Measurements from ENCODE around the gene GPC5. TPM values are rescaled to one million over a fixed set of nuclear protein-coding genes. Genes with fewer than 3 reads are reported as not detected.

Gene GPC5
- polyA plus RNA-seq, 2 of the 4 experiments (the other 2 are of a cell fraction) = not detected

GRCh38 chr13:92560883-92561282, 1162.5 kb downstream of the GPC5 start (continued):
- TF ChIP-seq FOSB (CRISPR knock-in tag; IDR thresholded peaks at IDR 0.05) = no peak

DNA sequence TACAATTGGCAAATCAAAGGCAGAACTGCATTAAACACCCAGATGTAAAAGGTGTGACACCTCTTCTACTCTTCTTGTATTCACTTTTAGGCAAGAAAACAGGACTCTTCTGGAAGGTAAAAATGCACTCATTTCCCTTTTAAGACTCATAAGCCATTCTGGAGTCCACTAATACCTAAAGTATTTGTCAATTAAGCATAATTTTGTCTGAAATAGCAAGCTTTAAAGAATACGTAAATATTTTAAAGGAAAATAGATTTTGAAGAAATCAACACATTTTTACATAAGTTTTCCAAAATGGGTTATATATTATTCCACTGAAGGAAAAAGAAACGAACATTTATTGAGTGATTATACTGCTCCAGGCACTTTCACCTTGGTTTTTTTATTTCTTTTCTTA, 1166.5 kb downstream of the GPC5 start:
- Histone ChIP-seq H3K9me3 (no peaks in the 10 kb centered on the region), H3K4me3 (no peak overlapping the region), H3K4me1 (no peaks in the 10 kb centered on the region), H3K27ac (no peak overlapping the region), H3K4me2 (no peak overlapping the region)
- DNase-seq (ENCODE audit: low read depth in 1 of 2, low spot score in 1 of 2) = no peak
- TF ChIP-seq PBX3 (IDR thresholded peaks at IDR 0.05) = no peak
- TF ChIP-seq MAFK (IDR thresholded peaks at IDR 0.05; ENCODE audit: partially characterized antibody) = peak; percentile 2
- ChIA-PET CTCF (no interaction called here), POLR2A (no interaction called here)
- 35% methylated on average over 2 of the region's 2 CpGs for WGBS (ENCODE audit: missing lambda C conversion rate)
- FAIRE-seq = no peak
- no peak for ATAC-seq

DNA sequence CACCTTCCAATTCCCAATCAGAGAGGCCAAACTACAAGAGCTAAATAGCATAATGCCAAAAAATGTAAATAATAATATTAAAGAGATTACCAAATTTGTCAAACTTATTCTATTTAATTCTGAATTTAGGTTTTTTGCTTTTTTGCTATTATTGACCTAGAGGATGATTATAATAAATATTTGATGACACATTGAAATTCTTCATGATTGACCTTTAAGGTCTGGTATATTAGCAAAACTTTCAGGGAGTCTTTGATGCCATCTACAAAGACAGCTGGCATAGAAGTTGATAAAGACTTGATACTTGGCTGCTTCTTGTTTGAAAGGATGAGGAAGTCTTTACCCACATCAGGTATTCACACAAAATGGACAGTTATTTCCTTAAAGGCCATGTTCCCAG, 1168.3 kb downstream of the GPC5 start:
- ATAC-seq (no peak), FAIRE-seq (no peak), DNase-seq (ENCODE audit: low read depth in 1 of 2, low spot score in 1 of 2) (no peak)
- ChIA-PET CTCF (no interaction called here), POLR2A (no interaction called here)
- H3K9me3 ChIP-seq = no peaks in the 10 kb centered on the region
- no peaks in the 10 kb centered on the region for H3K4me1 ChIP-seq
- H3K4me2 ChIP-seq = no peak overlapping the region
- TF ChIP-seq HEYL (CRISPR knock-in tag; IDR thresholded peaks at IDR 0.05) (no peak), EHMT2 (IDR thresholded peaks at IDR 0.05; ENCODE audit: low read depth) (no peak), RNF2 (IDR thresholded peaks at IDR 0.05; ENCODE audit: borderline replicate concordance, low read depth) (no peak), ATOH8 (CRISPR knock-in tag; IDR thresholded peaks at IDR 0.05; ENCODE audit: low read depth) (no peak), BHLHE40 (IDR thresholded peaks at IDR 0.05; ENCODE audit: low read depth, low read length) (no peak), GATA3 (IDR thresholded peaks at IDR 0.05; ENCODE audit: borderline replicate concordance) (no peak), HOXB5 (CRISPR knock-in tag; IDR thresholded peaks at IDR 0.05) (no peak), USF2 (IDR thresholded peaks at IDR 0.05) (no peak), CEBPB (IDR thresholded peaks at IDR 0.05) (no peak), MYC (IDR thresholded peaks at IDR 0.05; ENCODE audit: borderline replicate concordance, low read length) (no peak), EHF (CRISPR knock-in tag; IDR thresholded peaks at IDR 0.05) (no peak), HES2 (IDR thresholded peaks at IDR 0.05) (no peak), ZFP36 (IDR thresholded peaks at IDR 0.05; ENCODE audit: borderline replicate concordance, partially characterized antibody) (no peak)
- no peak overlapping the region for H3K27ac ChIP-seq
- H3K4me3 ChIP-seq = no peak overlapping the region

- Histone ChIP-seq H3K4me1 (no peaks in the 10 kb centered on the region), H3K4me2 (no peak overlapping the region), H3K9me3 (no peaks in the 10 kb centered on the region), H3K4me3 (no peak overlapping the region), H3K27ac (no peak overlapping the region)
- ATAC-seq = no peak
- ChIA-PET POLR2A (no interaction called here), CTCF (no interaction called here)
- FAIRE-seq = no peak
- DNase-seq (ENCODE audit: low read depth in 1 of 2, low spot score in 1 of 2) = no peak
- 8% methylated on average over 4 of the region's 4 CpGs for WGBS (ENCODE audit: missing lambda C conversion rate)
- TF ChIP-seq E2F6 (IDR thresholded peaks at IDR 0.05; ENCODE audit: borderline replicate concordance, low read depth) (no peak), NR3C1 (IDR thresholded peaks at IDR 0.05) (no peak), HOXA7 (CRISPR knock-in tag; IDR thresholded peaks at IDR 0.05) (no peak), CEBPB (IDR thresholded peaks at IDR 0.05) (no peak), ELK1 (IDR thresholded peaks at IDR 0.05; ENCODE audit: low read depth, low read length) (no peak), PBX3 (IDR thresholded peaks at IDR 0.05) (no peak), ZFP36 (IDR thresholded peaks at IDR 0.05; ENCODE audit: borderline replicate concordance, partially characterized antibody) (no peak), HMGXB4 (CRISPR knock-in tag; IDR thresholded peaks at IDR 0.05; ENCODE audit: borderline replicate concordance) (no peak), FOXS1 (CRISPR knock-in tag; IDR thresholded peaks at IDR 0.05) (no peak)
- TF ChIP-seq, protein P1, sequence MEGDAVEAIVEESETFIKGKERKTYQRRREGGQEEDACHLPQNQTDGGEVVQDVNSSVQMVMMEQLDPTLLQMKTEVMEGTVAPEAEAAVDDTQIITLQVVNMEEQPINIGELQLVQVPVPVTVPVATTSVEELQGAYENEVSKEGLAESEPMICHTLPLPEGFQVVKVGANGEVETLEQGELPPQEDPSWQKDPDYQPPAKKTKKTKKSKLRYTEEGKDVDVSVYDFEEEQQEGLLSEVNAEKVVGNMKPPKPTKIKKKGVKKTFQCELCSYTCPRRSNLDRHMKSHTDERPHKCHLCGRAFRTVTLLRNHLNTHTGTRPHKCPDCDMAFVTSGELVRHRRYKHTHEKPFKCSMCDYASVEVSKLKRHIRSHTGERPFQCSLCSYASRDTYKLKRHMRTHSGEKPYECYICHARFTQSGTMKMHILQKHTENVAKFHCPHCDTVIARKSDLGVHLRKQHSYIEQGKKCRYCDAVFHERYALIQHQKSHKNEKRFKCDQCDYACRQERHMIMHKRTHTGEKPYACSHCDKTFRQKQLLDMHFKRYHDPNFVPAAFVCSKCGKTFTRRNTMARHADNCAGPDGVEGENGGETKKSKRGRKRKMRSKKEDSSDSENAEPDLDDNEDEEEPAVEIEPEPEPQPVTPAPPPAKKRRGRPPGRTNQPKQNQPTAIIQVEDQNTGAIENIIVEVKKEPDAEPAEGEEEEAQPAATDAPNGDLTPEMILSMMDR (IDR thresholded peaks at IDR 0.05) = no peak
Measured at GRCh38 chr13:92572190-92572589, 1173.8 kb downstream of the GPC5 start.

Data from A549 (cell line).